Measurements from ENCODE around the gene ADGRG3.

DNA sequence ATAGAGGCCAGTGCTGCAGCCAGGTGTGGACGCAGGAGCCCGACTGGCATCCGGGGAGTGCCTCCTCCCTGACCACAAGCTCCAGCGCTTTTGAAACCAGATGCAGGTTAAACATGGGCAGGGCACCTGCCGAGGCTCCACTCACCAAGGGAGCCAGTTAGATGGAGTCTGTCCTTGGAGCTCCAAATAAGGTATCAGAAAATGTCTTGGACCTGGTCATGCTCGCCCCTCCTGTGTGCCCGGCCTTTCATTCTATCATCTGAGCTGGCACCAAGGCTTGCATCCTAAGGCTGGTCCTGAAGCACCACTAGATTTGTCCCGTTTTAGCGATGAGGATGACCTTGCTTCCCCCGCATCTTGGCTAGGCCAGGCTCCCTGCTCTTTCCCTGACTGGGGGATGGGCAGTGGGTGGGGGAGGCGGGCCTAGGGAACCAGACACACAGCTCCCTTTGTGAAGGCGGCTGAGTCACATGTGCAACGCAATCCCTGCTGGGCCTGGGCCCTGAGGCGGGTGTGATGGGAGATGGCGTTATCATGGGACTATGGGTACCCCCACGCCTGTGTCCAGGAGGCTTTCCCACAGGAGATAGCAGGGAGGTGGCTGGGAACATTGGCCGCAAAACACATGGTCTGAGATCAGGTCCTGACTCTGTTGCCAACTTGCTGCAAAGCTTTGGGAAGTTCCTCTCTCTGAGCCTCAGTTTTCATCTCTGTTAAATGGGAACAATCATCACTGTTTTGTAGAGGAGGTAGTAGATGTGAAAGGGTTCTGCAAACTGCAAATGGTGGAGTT, 44.7 kb upstream of the ADGRG3 start:
- TF ChIP-seq, protein P1, sequence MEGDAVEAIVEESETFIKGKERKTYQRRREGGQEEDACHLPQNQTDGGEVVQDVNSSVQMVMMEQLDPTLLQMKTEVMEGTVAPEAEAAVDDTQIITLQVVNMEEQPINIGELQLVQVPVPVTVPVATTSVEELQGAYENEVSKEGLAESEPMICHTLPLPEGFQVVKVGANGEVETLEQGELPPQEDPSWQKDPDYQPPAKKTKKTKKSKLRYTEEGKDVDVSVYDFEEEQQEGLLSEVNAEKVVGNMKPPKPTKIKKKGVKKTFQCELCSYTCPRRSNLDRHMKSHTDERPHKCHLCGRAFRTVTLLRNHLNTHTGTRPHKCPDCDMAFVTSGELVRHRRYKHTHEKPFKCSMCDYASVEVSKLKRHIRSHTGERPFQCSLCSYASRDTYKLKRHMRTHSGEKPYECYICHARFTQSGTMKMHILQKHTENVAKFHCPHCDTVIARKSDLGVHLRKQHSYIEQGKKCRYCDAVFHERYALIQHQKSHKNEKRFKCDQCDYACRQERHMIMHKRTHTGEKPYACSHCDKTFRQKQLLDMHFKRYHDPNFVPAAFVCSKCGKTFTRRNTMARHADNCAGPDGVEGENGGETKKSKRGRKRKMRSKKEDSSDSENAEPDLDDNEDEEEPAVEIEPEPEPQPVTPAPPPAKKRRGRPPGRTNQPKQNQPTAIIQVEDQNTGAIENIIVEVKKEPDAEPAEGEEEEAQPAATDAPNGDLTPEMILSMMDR (IDR thresholded peaks at IDR 0.05): no peak
- no peak for TF ChIP-seq POLR2A (IDR thresholded peaks at IDR 0.05; ENCODE audit: low read depth)
